Common myeloid progenitor, CD34-positive (primary cell): ENCODE measurements around the gene HSPH1.

Experiments
- CTCF ChIA-PET: fragments of 350-600 bp; sonication (Branson Sonifier 250); formaldehyde crosslinking; loops from one replicate; lab custom pipeline; 2021; ENCODE audit warnings: antibody characterized with exemption; lab: Charles Lee
- POLR2A ChIA-PET: fragments of 350-600 bp; sonication (Branson Sonifier 250); formaldehyde crosslinking; loops from one replicate; lab custom pipeline; 2021; ENCODE audit warnings: antibody characterized with exemption; lab: Charles Lee
- DNase-seq, 3 donors: peaks; one replicate each; pipeline versions ENCODE4 v3.0.0 to v3.0.0-alpha.2; 2013
- H3K27ac ChIP-seq, 2 experiments: 1 replicate in 1 of 2; 2 replicates in 1 of 2; pipeline ENCODE4 v1.7.0; 2013; ENCODE audit warnings: inconsistent platforms in 2 of 2, low read length in 2 of 2, mild to moderate bottlenecking in 2 of 2, low read depth in 1 of 2, moderate library complexity in 1 of 2; ENCODE audit not compliant: severe bottlenecking in 2 of 2, insufficient read depth in 1 of 2, poor library complexity in 1 of 2
- H3K27me3 ChIP-seq, 5 experiments: replicated peaks in 2 of 5; 1 replicate in 3 of 5; 2 replicates in 2 of 5; pipeline versions ENCODE4 v1.6.1 to v1.7.0; 2013; ENCODE audit warnings: low read length in 4 of 5, mild to moderate bottlenecking in 2 of 5, moderate library complexity in 2 of 5, inconsistent platforms in 1 of 5; ENCODE audit not compliant: insufficient read depth in 5 of 5, control insufficient read depth in 4 of 5
- H3K36me3 ChIP-seq, 4 experiments: 1 replicate in 2 of 4; 2 replicates in 2 of 4; pipeline versions ENCODE4 v1.6.1 to v1.7.0; 2013; ENCODE audit warnings: low read length in 3 of 4, control low read depth in 1 of 4, mild to moderate bottlenecking in 1 of 4; ENCODE audit not compliant: control insufficient read depth in 4 of 4, insufficient read depth in 4 of 4
- H3K4me1 ChIP-seq, 4 experiments: 1 replicate in 3 of 4; 2 replicates in 1 of 4; pipeline versions ENCODE4 v1.6.1 to v1.7.1; 2013; ENCODE audit warnings: low read length in 3 of 4, mild to moderate bottlenecking in 3 of 4, control low read depth in 1 of 4, inconsistent platforms in 1 of 4, moderate library complexity in 1 of 4; ENCODE audit not compliant: control insufficient read depth in 4 of 4, insufficient read depth in 4 of 4; ENCODE audit errors: control extremely low read depth in 1 of 4
- H3K4me3 ChIP-seq, 7 experiments: 1 replicate in 4 of 7; 2 replicates in 3 of 7; pipeline versions ENCODE4 v1.5.1 to v1.7.0; 2013; ENCODE audit warnings: mild to moderate bottlenecking in 7 of 7, low read length in 6 of 7, moderate library complexity in 6 of 7, inconsistent platforms in 2 of 7, low read depth in 2 of 7, control low read depth in 1 of 7; ENCODE audit not compliant: insufficient read depth in 4 of 7, control insufficient read depth in 1 of 7; ENCODE audit errors: extremely low read depth in 1 of 7
- H3K9me3 ChIP-seq, 5 experiments: 1 replicate in 4 of 5; 2 replicates in 1 of 5; pipeline versions ENCODE4 v1.6.1 to v1.7.1; 2013; ENCODE audit warnings: low read length in 4 of 5, mild to moderate bottlenecking in 2 of 5, inconsistent platforms in 1 of 5, low read depth in 1 of 5, moderate library complexity in 1 of 5; ENCODE audit not compliant: control insufficient read depth in 4 of 5, insufficient read depth in 2 of 5; ENCODE audit errors: control extremely low read depth in 1 of 5
- WGBS: methylation state at CpG from one replicate; pipeline ENCODE4 v1.1.5; 2013; ENCODE audit not compliant: insufficient coverage; 5-methylcytosine and 5-hydroxymethylcytosine counted together

HSPH1 gene

DNA sequence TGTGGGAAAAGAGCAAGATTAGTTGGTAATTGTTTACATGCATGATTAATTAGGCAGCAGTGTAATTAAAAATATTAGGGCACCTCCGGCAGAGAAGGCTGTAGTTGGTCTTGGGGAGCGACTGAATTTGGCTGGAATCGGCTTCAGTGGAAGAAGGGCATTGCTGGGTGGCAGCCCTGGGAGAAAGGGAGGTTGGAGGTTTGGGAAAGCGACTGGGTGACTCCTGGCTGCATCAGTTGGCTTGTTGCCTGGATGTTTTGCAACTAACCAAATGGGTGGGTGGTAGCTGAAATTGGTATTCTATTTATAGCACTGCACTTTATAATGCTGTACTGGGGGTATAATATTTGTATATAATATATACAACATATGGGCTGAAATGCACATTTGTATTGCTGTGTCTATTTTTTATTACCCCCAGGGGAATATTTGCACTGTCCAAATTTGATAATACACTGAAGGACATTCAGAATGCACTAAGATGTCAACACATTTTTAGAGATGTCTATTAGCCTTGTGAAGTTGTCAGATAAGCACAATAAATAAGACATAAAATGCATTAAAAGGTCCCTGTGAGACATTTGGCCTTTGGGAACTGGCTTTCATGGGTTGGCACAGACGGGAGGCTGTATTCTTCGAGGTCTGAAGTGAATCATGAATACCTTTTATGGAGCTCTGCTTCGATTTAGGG, 39.8 kb upstream of the HSPH1 start:
- H3K9me3 ChIP-seq: no peaks in the 10 kb centered on the region
- H3K4me3 ChIP-seq: peak overlapping the region in 6 of 7 experiments; percentile 66 to 83 (median 75)
- H3K27me3 ChIP-seq: no peaks in the 10 kb centered on the region
- ChIA-PET CTCF (interaction anchor here (0.6 to 3.1 kb wide), 5 partner anchors 8 to 635 kb away, joined by 3 to 9 read pairs (median 4); no protein-coding TSS in a partner anchor), POLR2A (no interaction called here)
- DNase-seq: no peak
- no peak overlapping the region for H3K27ac ChIP-seq
- no peaks in the 10 kb centered on the region for H3K36me3 ChIP-seq
- H3K4me1 ChIP-seq: peaks cover 6 to 22% (median 12%) of the 10 kb centered on the region in 4 experiments
- WGBS: 84% methylated on average over 6 of the region's 7 CpGs

DNA sequence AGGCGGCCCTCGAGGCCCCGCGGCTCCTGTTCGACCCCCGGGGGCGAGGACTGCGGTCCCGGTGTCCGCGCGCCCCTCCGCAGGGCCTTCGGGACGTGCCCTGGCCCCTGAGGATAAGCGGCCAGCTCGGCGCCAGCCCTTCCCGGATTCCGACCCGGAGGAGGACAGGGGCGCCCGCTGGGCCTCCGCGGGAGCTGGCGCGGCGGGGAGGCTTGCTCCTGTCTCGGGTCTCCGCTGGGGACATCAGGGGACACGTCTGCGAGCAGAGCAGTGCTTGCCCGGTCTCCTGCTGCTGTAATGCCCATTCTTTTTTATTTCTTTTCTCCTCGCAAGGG, 38.9 kb upstream of the HSPH1 start:
- ChIA-PET CTCF (interaction anchor here (0.6 to 3.1 kb wide), 5 partner anchors 9 to 634 kb away, joined by 3 to 9 read pairs (median 4); no protein-coding TSS in a partner anchor), POLR2A (interaction anchor here (0.5 kb wide), 1 partner anchor 1456 kb away, joined by 3 read pairs; no protein-coding TSS in a partner anchor)
- peaks cover 6 to 22% (median 12%) of the 10 kb centered on the region in 4 experiments for H3K4me1 ChIP-seq
- peak overlapping the region; percentile 66 to 83 (median 77) for H3K4me3 ChIP-seq
- H3K27ac ChIP-seq: peak overlapping the region; percentile 53 to 80
- H3K27me3 ChIP-seq: no peaks in the 10 kb centered on the region
- H3K9me3 ChIP-seq: no peaks in the 10 kb centered on the region
- WGBS: 0% methylated on average over 30 of the region's 34 CpGs
- no peaks in the 10 kb centered on the region for H3K36me3 ChIP-seq
- peak; percentile 58 to 78 (median 68) for DNase-seq

DNA sequence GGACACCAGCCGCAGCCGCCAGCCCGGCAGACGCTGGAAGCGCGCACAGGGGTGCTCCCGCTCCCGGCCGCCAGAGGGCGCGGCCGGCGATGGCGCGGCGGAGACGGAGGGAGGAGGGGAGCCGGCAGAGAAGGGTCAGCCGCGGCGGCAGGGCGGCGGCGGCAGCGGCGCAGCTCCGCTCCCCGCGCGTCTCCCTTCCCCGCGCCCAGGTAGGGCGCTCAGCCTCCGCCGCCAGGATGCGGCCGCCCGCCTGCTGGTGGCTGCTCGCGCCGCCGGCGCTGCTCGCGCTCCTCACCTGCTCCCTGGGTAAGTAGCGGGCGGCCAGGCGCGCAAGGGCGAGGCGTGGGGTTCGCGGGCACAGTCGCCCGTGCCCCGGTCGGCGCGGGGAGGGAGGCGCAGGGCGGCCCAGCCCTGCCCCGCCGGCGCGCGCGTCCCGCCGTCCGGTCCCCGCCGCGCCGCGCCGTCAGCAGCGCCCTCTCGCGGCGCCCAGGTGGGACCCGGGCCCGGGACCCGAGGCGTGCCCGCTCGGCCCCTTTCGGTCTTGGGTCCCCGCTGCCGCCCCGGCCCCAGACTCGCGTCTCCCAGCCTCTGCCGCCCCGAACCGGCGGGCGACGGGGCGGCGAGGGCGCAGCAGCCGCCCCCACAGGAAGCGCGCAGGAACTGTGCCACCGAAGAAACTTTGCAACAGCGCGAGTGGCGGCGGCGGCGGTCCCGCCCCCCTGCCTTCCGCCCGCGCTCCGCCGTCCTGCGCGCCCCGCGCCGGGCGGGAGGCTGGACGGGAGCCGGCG, 38.3 kb upstream of the HSPH1 start, which contains the start of gene B3GLCT:
B3GLCT (plus strand) TSS at position 127 of the 788 bp plus-strand sequence; CDS start at position 237, 110 bp downstream.
- Histone ChIP-seq H3K4me1 (peaks cover 6 to 22% (median 12%) of the 10 kb centered on the region in 4 experiments), H3K4me3 (peak within 1 kb of the TSS; percentile 66 to 83 (median 77)), H3K9me3 (no peaks in the 10 kb centered on the region), H3K27ac (peak within 1 kb of the TSS; percentile 53 to 80), H3K27me3 (no peaks in the 10 kb centered on the region), H3K36me3 (no peaks in the 10 kb centered on the region)
- DNase-seq: peak; percentile 71 to 85 (median 82)
- whole genome bisulfite sequencing: under 1% methylated on average over 121 of the region's 126 CpGs
- CTCF ChIA-PET: interaction anchor here (1.0 to 3.1 kb wide), 4 partner anchors 9 to 36 kb away, joined by 3 to 9 read pairs (median 4); no protein-coding TSS in a partner anchor
- POLR2A ChIA-PET: interaction anchor here (0.5 kb wide), 1 partner anchor 1455 kb away, joined by 3 read pairs; no protein-coding TSS in a partner anchor

DNA sequence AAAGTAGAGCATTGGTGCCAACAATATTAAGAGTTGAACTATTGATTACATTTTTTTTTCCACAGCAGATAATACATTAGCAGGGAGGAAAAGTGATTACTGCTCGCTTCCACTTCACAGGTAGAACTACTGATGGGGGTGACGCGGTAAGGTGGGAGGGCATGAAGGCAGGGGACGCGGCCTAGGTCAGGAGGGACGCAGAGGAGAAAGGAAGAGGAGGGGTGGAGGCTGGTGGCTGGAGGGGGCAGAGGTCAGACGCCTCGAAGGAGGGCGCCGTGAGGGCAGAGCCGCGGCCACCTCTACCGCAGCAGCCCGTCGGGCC, 37.8 kb upstream of the HSPH1 start:
- no peaks in the 10 kb centered on the region for H3K27me3 ChIP-seq
- peaks cover 6 to 17% (median 12%) of the 10 kb centered on the region in 4 experiments for H3K4me1 ChIP-seq
- no peaks in the 10 kb centered on the region for H3K36me3 ChIP-seq
- CTCF ChIA-PET: interaction anchor here (0.7 to 3.1 kb wide), 5 partner anchors 10 to 36 kb away, joined by 3 to 9 read pairs (median 4); no protein-coding TSS in a partner anchor
- no peaks in the 10 kb centered on the region for H3K9me3 ChIP-seq
- H3K4me3 ChIP-seq: peak overlapping the region; percentile 66 to 83 (median 77)
- WGBS: 5% methylated on average over 14 of the region's 15 CpGs
- no peak for DNase-seq
- POLR2A ChIA-PET: no interaction called here
- no peak overlapping the region for H3K27ac ChIP-seq

GRCh38 chr13:31198519-31198918, 36.8 kb upstream of the HSPH1 start:
- CTCF ChIA-PET: interaction anchor here (1.3 kb wide), 1 partner anchor 26 kb away, joined by 4 read pairs; no protein-coding TSS in a partner anchor
- H3K36me3 ChIP-seq: no peaks in the 10 kb centered on the region
- peaks cover 6 to 15% (median 12%) of the 10 kb centered on the region in 4 experiments for H3K4me1 ChIP-seq
- no peaks in the 10 kb centered on the region for H3K9me3 ChIP-seq
- no peak overlapping the region for H3K4me3 ChIP-seq
- no peak for DNase-seq
- no peaks in the 10 kb centered on the region for H3K27me3 ChIP-seq
- 83% methylated on average over 3 of the region's 3 CpGs for WGBS
- no peak overlapping the region for H3K27ac ChIP-seq
- POLR2A ChIA-PET: no interaction called here

DNA sequence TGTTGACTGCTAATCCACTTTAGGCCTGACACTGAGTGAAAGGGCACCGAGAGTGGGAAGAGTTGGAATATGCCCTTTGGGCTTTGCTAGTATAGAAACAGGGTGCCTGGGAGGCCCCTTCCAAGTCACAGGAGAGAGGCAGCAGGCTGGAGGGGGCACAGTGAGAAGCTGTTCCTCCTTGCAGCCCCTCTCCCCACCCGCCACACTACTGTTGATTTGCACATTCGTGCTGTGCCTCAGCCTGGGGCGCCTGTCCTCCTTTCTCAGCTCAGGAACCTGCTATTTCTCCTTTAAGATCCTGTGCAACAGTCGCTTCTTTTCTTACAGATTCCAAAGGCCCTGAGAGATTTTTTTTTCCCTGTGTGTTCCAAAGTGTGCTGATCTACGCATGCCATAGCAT, 35.3 kb upstream of the HSPH1 start:
- no peaks in the 10 kb centered on the region for H3K9me3 ChIP-seq
- no peaks in the 10 kb centered on the region for H3K36me3 ChIP-seq
- H3K27ac ChIP-seq: no peak overlapping the region
- DNase-seq: no peak
- ChIA-PET CTCF (interaction anchor here (1.3 to 2.1 kb wide), 2 partner anchors 9 to 24 kb away, joined by 4 to 5 read pairs; no protein-coding TSS in a partner anchor), POLR2A (no interaction called here)
- peaks cover 6 to 15% (median 12%) of the 10 kb centered on the region in 4 experiments for H3K4me1 ChIP-seq
- no peaks in the 10 kb centered on the region for H3K27me3 ChIP-seq
- WGBS: 98% methylated on average over 6 of the region's 6 CpGs
- no peak overlapping the region for H3K4me3 ChIP-seq
